Measurements from ENCODE around the gene XPO6.

XPO6 gene

DNA sequence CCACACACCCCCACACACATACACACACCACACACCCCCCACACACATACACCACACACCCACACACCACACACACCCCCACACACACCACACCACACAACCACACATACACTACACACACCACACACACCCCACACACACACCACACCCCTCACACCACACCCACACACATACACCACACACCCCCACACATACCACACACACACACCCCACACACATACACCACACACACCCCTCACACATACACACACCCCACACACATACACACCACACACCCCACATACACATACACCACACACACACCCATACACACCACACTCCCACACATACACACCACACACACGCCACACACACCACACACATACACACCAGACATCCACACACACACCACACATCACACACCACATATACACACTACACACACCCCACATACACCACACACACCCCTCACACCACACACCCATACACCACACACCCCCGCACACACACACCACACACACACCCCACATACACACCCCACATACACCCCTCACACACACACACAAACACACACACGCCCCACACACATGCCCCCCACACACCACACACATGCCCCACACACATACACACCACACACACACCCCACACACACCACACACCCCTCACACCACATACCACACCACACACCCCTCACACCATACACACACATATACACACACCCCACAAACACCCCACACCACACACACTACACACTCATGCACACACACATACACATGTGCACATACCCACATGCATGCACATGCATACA is 122.4 kb downstream of the XPO6 start:
- DNase-seq (ENCODE audit: low read depth), result no peak

DNA sequence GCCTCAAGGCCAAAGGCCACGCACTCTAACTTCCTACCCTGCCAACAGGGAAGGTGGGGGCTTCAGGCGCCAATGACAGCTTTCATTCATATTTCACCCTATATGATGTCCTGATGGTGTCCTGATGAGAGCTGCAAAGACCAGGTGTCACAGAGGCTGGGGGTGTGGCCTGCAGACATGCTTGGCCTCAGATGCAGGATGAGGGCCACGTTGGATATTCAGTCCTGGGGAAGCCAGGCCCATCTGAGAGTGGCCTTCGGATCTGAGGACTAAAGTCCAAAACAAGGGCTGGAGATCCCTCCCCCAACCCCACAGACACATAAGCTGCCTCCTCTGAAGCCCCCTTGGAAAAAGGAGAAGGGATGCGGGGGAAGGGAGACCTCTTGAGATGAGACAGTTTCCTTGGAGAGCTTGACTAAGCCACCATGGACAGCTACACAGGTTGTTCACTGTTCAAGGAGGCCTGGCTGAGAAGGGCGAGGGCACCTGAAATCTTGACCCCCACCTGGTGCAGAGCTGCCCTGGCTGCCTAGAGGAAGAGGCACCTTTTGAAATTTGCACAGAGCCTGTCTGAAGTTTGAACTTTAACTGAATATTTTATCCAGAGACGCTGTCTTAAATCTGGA is 124.0 kb downstream of the XPO6 start:
- DNase-seq (ENCODE audit: low read depth), result no peak

DNA sequence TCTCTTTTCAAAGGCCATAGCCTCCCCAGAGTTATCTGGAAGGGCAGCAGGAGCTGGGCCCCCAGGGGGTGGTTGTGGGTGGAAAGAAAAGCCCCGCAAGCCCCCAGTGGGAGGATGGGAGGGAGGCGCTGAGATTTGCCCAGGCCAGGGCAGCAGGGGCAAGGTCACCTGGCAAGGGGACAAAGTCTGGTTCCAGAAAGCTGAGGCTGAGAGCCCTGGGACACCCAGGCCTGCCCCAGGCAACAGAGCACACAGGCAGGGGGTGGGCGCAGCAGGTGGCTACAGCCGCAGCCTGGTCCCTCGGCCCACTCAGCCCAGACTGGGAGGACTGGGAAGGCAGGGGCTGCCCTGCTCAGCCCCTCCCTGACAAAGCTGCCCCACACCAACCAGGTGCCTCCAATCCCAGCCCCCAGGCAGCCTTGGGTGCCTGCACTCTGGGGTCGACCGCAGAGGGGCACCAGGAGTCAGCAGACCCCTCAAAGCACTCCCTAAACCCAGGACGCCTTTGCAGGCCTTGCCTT is 124.6 kb downstream of the XPO6 start:
- no peak for DNase-seq (ENCODE audit: low read depth)

DNA sequence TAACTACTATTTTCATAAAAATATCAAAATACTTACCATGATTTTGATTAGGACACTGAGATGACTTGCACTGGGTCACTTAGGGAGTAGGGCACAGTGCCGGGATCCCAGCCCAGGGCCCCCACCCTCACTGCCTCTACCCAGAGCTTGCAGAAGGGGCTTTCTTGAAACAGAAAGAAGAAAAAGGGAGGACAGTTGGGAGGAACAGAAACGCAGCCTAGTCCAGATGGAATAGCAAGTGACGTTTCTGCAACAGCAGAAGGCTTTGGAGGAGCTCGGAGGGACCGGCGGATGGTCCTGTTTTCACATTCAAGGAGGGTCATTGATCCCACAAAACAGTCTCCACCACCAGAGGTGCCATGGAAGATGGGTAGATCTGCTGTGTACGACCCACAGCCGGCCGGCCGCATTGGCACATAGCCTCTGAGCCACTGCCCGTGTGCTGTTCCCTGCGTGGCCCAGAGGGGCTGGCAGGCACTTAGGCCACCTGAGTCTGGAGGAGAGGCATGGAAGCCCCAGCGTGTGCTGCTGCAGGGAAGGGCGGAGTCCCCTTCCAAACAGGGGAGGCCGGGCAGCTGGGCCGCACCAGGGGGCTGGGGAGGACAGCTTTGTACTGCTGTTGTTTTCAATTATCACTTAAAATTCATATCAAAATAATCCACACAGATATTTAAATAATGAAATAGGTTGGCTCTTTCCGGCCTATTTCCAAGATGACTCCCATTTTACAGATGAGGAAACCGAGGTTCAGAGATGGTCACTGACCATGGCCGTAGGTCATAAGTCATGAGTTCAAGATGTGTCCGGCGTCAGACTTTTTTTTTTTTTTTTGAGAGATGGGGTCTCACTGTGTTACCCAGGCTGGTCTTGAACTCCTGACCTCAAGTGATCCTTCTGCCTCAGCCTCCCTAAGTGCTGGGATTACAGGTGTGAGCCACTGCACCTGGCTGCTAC is 125.3 kb downstream of the XPO6 start:
- no peak for DNase-seq (ENCODE audit: low read depth)

DNA sequence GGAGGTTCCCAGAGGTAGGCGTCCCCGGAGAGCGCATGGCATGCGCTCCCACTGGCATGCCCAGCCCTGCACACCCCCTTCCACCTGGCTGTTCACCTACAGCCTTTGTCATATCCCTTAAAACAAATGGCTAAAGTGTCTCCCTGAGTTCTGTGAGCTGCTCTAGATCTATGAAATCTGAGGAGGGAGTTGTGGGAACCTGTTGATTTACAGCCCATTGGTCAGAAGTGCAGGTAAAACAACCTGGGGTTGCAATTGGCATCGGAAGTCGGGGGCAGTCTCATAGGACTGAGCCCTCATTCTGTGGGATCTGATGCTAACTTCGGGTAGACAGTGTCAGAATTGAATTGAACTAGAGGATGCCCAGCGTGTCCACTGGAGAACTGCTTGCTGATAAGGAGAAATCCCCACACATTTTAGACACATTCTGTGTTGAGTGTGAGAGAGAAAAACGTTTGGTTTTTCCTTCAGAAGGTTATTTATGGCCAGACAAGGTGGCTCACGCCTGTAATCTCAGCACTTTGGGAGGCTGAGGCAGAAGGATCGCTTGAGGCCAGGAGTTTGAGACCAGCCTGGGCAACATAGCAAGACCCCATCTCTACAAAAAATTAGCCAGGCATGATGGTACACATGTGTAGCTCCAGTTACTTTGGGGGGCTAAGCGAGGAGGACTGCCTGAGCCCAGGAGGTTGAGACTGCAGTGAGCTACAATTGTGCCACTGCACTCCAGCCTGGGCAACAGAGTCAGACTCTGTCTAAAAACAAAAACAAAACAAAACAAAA is 126.2 kb downstream of the XPO6 start:
- DNase-seq (ENCODE audit: low read depth), result no peak

DNA sequence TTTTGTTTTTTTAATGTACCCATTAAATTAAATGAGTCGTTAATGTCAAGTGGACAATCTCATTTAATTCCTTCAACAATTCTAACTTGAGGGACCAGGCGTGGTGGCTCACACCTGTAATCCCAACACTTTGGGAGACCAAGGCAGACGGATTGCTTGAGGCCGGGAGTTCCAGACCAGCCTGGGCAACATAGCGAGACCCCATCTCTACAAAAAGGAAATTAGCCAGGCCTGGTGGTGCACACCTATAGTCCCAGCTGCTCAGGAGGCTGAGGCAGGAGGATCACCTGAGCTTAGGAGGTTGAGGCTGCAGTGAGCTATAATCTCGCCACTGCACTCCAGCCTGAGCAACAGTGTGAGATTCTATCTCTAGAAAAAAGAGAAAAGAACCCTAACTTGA is 127.6 kb downstream of the XPO6 start:
- DNase-seq (ENCODE audit: low read depth), result no peak

DNA sequence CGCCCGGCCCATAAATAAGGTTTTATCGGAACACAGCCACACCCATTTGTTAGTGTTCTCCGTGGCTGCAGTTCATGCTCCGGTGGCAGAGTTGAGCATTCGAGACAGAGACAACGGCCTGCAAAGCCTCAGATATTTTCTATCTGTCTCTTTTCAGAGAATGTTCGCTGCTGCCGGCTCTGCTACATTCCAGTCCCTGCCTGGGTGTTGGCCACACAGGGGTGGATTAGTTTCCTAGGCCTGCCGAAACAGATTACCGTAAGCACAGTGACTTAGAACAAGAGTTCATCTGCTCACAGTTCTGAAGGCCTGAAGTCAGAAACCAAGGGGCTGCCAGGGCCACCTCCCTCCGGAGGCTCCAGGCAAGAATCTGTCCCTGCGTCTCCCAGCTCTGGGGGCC is 129.1 kb downstream of the XPO6 start:
- DNase-seq (ENCODE audit: low read depth), result no peak

DNA sequence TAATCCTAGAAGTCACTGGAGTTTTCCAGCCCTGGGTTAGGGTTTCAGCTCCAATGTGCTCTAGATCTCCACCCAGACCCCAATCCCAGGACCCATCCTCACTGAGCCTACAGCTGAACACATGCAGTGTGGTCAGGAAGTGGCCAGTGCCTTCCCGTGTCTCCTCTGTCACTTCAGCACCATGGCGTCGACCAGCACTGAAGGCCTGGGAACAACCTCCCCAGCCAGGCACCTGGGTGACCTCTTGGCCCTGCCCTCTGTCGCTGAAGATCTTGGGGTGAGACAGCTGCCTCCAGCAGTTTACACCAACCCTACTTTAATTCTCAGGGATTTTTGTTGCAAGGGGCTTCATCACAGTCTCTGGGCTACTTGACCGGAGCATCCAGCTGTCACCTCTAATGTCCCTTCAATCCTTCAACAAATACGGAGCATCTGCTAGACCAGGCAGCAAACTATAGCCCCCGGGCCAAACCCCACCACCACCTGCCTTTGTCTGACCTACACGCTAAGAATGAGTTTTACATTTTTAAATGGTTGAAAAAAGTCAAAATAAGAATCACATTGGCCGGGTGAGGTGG is 130.3 kb downstream of the XPO6 start:
- no peak for DNase-seq (ENCODE audit: low read depth)

DNA sequence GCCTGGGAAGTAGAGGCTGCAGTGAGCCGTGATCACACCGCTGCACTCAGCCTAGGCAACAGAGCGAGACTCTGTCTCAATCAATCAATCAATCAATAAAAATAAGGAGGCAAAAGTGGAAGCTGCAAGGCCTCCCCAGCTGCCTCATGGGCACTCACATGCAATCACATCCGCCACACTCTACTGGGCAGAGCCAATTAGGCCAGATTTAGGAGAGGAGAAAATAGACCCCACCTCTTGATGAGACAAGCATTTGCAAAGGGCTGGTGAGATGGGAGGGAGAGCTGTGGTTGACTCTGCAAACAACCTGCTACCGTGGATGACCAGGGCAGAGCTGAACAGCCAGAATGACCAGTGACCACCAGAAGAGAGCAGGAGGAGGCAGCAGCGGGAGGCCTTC is 133.5 kb downstream of the XPO6 start:
- no peak for DNase-seq (ENCODE audit: low read depth)

DNA sequence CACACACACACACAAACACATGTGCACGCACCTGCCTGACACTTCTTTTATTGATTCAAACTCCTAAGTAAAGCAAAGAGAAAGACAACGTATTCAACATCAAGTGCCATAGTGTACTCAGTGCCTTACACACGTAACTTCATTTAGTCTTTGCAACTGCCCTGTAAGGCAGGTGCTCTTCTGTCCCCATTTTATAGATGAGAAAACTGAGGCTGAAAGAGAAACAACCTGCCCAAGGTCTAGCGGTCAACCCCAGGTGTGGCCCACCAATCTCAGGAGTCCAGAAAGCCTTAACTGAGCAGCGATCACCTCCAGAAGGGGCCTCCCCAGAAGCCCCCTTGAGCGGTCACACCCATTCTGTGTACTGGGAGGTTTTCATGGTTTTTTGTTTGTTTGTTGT is 137.9 kb downstream of the XPO6 start:
- no peak for DNase-seq (ENCODE audit: low read depth)

DNA sequence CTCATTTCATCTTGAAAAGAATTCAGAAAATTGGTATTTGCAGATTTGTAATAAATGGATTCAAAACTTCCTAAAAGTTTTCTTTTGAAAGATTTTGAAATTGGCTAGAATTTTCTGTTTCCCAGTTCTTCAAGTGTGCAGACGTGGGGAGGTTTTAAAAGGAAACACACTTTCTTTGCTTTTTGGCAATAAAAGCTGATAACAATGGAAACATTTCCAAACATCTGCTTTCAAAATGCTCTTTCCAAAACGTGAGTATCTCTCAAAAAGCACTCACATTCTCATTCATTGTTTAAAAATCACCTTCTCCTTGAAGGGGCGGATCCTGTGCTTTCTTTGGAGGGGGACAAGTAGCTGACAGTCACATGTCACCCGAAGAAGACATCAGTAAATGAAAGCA is 139.7 kb downstream of the XPO6 start:
- DNase-seq (ENCODE audit: low read depth), result no peak

DNA sequence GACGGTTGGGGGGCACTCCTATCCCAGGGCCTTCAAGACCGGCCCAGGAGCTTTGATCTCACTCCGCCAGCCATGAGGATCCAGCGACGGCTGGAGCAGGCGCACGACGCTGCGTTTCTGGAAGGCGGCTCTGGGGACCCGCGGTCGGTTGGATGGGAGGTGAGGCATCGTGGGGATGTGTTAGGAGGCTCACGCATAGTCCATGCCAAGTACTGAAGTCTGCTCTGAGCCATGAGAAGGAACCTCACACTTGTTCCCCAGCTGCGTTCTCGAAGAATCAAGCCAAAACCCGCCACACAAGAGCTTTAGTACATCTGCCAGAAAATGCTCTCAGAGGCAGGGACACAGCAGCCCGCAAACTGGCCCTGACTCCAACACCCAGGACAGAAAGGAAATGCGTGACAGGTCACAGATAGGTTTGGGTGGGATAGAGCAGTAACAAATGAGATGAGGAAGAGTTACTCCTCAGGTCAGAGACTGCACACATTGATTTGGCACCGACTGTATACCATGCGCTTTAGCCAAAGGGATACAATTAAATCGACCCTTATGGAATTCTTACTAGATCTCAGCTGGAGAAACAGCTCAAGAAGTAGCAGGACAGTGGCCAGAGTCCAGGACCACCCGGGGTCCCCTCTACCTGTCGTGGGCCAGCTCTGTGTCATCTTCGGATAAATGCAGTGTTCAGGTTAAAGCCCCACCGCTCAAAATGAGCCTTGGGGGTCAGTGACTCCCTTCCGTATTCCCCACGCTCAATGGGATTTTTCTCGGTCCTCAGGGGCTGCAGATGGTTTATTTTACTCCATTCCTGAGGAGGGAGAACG is 141.6 kb downstream of the XPO6 start:
- no peak for DNase-seq (ENCODE audit: low read depth)

DNA sequence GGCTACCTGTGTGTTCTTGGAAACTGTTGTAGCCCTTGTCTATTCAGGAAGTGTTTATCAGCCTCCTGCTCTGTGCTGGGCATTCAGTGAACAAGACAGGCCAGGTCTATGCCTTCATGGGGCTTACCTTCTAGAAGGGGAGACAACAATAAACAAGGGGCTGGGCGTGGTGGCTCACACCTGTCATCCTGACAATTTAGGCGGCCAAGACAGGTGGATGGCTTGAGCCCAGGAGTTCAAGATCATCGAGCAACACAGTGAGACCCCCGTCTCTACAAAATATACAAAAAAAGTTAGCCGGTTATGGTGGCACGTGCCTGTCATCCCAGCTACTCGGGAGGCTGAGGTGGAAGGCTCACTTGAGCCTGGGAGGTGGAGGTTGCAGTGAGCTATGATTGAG is 142.8 kb downstream of the XPO6 start:
- DNase-seq (ENCODE audit: low read depth), result no peak

DNA sequence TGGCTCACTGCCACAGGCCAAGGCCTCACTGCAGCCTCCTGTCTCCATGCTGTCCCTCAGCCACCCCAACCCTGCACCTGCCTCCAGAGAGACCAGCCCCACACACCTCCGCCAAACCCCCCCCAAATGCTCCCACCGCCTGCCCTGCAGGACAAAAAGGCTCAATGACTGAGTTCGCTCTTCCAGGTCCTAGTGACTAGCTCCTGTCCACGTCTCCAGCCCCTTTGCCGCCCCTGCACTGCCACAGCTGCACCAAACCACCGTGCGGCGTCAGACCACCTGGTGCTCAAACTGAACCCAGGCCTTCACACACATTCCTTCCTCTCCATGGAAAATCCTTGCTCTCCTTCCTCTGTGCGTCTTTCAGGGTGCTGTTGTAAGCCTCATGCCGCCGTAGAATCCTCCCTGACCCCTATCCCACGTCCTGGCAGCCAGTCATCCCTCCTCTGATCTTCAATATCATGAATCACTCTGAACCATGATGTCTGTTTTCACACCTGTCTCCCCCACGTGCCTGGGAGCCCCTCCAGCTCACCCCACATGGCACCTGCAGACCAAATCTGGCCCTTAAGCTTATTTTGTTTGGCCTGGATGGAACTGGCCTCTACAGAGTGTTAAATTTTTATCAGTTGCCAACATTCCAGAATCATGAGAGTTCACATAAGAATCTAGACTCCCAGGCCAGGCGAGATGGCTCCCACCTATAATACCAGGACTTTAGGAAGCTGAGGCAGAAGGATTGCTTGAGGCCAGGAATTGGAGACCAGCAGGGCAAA is 144.0 kb downstream of the XPO6 start:
- DNase-seq (ENCODE audit: low read depth), result no peak

DNA sequence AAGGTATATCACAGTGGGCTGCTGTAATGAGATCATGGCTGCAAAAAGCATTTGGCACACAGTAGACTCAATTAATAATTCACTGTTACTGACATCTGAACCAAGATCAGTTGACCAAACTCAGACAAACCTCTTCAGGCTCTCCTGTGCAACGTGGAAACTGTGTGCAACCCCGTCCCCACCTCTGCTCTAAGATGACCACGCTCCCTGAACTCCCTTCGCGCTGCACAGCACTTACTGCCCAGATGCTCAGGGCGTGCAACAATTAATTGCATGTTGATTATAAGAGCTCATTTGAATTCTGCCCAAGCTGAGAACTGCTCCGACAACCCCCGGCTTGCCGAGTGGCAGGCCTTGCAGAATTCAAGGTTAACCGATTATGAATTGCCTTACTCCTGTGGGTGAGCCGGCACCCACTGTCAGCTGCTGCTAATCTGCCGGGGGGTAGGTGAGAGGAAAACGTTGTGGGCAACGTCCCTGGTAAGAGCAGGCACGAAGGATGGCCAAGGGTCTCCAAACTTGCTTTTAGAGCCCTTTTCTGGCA is 147.0 kb downstream of the XPO6 start:
- no peak for DNase-seq (ENCODE audit: low read depth)

DNA sequence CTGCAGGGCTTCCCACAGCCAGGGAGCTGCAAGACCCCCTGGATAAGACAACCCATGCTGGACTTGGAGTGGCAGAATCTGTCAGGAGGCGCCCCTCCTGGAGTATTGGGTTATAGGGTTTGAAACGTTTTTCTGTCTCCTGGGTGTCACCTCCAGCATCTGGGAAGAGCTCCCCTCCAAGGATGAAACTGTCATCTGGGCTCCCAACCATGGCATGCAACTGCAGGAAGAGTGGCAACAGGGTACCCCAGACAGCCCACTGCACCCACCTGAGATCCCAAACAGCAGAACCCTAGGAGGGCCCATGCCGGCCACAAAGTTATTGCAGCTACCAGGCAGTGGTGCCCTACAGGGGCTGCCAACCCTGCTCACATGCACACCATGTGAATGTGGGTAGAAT is 147.6 kb downstream of the XPO6 start:
- no peak for DNase-seq (ENCODE audit: low read depth)

DNA sequence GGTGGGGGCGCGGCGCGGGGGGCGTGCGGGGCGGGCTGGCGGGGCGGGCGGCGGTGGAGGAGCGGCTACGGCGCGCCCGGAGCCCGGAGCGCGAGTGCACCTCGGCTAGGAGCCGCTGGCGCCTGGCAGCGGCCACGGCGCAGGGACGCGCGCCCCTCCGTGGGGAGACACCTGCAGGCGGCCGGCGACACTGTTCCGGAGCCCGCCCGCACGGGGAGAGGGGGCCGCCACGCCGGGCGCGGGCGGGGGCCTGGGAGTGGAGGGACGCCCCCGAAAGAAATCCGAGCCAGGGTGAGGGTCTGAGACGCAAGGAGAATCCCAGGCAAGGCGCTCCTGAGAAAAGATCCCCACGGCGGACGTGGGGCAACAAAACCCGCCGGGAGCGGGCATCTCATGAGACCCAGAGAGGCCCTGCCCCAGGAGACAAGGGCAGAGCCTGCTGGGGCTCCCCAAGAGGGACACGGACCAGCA is 148.1 kb downstream of the XPO6 start, which contains the start of gene GSG1L:
TSS of gene GSG1L (minus strand) at position 124 of the 471 bp plus-strand sequence. CDS start 290 bp downstream, outside the sequence.
- DNase-seq (ENCODE audit: low read depth), result no peak

DNA sequence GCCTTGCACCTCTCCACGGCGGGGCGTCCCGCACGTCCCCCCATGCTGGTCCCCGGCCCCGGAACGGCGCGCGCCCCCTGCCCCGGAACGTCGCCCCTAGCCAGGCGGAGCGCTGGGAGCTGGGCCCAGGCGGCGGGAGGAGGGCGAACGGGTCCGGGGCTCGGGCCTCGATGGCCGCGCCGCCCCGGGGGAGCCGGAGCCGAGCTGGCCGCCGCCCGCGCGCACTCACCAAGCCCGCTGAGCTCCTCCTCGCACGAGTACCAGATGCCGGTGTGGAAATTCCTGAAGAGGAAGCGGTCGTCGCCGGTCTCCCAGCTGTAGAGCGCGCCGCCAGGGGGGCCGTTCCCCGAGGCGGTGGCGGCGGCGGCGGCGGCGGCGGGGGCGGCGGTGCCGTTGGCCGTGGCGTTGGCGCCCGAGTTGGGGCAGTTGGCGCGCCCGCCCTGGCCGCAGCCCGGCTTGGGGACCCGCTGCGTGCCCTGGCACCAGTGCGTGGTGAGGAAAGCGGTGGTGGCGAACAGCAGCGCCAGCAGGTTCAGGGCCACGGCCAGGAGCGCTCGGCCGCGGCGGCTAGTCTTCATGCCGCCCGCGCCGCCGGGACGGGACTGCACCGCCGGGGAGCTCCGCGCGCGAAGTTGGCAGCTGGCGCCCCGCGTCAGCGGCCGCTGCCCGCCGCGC is 148.8 kb downstream of the XPO6 start:
- no peak for DNase-seq (ENCODE audit: low read depth)
